ENCODE data around the gene TMEM63A. TPM values are rescaled to one million over a fixed set of nuclear protein-coding genes. Genes with fewer than 3 reads are reported as not detected.

TMEM63A gene
- polyA plus RNA-seq, 1 of the 3 experiments (the other 2 are of a cell fraction), result 13.5 TPM

DNA sequence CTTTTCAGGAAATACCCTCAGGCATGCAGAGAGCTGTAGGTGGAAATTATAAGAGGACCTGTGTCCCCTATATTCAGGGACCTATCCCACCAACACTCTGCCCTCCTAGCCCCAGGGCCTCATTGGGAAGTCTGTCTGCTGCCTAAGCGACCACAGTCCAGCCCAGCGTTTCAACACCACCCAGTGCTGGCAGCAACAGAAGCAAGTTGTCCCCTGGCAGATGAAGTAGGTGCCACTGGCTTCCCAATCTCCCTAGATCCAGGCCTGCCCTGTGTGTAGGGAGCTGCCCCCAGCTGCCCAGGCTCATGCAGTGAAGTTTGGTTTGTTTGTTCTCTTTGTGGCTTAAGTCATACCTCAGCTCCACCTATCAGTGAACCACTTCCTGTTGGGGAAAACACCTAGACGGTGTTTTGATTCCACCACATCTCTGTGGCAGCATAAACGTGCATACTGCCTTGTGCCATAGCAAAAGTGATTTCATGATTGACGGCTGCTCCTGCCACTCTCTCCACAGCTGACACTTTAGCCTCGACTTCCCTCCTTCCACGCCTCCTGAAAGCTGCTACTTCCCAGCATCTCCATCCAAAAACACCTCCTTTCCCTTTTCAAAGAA, 14.9 kb upstream of the TMEM63A start:
- no peak overlapping the region for H3K27ac ChIP-seq (ENCODE audit: low read depth in 2 of 2, low read length in 1 of 2)

DNA sequence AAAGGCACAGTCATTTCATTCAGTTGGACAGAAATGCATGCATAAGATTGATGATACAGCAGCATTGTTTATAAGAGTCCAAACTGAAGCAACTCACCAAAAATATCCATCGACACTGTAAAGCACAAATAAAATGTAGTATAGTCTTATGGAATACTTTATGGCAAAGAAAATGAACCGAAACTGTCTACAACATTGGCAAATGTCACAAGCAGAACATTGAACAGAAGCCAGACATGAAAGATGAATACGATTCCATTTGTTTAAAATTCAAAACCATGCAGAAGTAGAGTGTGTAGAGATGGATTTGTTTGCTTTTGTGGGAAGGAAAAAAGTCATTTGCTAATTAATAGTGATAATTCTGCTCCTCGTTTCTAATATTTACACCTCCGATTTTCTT, 14.3 kb upstream of the TMEM63A start:
- no peaks in the 10 kb centered on the region for H3K9me3 ChIP-seq
- H2AFZ ChIP-seq (ENCODE audit: low read depth), result no peak overlapping the region
- H3K4me2 ChIP-seq, result no peak overlapping the region
- ChIA-PET CTCF (interaction anchor here (0.6 kb wide), 1 partner anchor 115 kb away, joined by 3 read pairs; no protein-coding TSS in a partner anchor), POLR2A (no interaction called here)
- peaks cover 0 to 2% of the 10 kb centered on the region in 2 experiments; a peak in 1 of 4 replicates for H3K4me1 ChIP-seq (ENCODE audit: control insufficient read depth in 1 of 2, insufficient read depth in 2 of 2, low read depth in 1 of 2, low read length in 1 of 2)
- H3K9ac ChIP-seq, result no peak overlapping the region
- H4K20me1 ChIP-seq (ENCODE audit: insufficient read depth), result no peaks in the 10 kb centered on the region
- no peak overlapping the region for H3K27ac ChIP-seq (ENCODE audit: low read depth in 2 of 2, low read length in 1 of 2)
- no peaks in the 10 kb centered on the region for H3K27me3 ChIP-seq (ENCODE audit: insufficient read depth)
- 85% methylated on average over 5 of the region's 5 CpGs for WGBS (ENCODE audit: low lambda C conversion rate)
- no peak overlapping the region for H3K4me3 ChIP-seq (ENCODE audit: low read depth in 2 of 2, low read length in 1 of 2)
- DNase-seq, result no peak
- H3F3A ChIP-seq (replicated peaks; ENCODE audit: insufficient read depth), result no peaks in the 10 kb centered on the region
- no peaks in the 10 kb centered on the region for H3K9me2 ChIP-seq
- no peaks in the 10 kb centered on the region for H3K36me3 ChIP-seq (replicated peaks in 1 of 2; ENCODE audit: control insufficient read depth in 1 of 2, insufficient read depth in 2 of 2, low read length in 1 of 2)
- H3K79me2 ChIP-seq (ENCODE audit: insufficient read depth), result no peaks in the 10 kb centered on the region
- TF ChIP-seq, protein P1, sequence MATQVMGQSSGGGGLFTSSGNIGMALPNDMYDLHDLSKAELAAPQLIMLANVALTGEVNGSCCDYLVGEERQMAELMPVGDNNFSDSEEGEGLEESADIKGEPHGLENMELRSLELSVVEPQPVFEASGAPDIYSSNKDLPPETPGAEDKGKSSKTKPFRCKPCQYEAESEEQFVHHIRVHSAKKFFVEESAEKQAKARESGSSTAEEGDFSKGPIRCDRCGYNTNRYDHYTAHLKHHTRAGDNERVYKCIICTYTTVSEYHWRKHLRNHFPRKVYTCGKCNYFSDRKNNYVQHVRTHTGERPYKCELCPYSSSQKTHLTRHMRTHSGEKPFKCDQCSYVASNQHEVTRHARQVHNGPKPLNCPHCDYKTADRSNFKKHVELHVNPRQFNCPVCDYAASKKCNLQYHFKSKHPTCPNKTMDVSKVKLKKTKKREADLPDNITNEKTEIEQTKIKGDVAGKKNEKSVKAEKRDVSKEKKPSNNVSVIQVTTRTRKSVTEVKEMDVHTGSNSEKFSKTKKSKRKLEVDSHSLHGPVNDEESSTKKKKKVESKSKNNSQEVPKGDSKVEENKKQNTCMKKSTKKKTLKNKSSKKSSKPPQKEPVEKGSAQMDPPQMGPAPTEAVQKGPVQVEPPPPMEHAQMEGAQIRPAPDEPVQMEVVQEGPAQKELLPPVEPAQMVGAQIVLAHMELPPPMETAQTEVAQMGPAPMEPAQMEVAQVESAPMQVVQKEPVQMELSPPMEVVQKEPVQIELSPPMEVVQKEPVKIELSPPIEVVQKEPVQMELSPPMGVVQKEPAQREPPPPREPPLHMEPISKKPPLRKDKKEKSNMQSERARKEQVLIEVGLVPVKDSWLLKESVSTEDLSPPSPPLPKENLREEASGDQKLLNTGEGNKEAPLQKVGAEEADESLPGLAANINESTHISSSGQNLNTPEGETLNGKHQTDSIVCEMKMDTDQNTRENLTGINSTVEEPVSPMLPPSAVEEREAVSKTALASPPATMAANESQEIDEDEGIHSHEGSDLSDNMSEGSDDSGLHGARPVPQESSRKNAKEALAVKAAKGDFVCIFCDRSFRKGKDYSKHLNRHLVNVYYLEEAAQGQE (IDR thresholded peaks at IDR 0.05; ENCODE audit: low read depth, low read length), result no peak
- TF ChIP-seq EZH2phosphoT487 (IDR thresholded peaks at IDR 0.05; ENCODE audit: borderline replicate concordance, low read depth) (no peak), YY1 (IDR thresholded peaks at IDR 0.05; ENCODE audit: low read depth) (no peak), SIN3A (IDR thresholded peaks at IDR 0.05; ENCODE audit: borderline replicate concordance, low read depth, low read length) (no peak), JUND (IDR thresholded peaks at IDR 0.05) (no peak), GABPA (IDR thresholded peaks at IDR 0.05; ENCODE audit: low read depth) (no peak), GATA2 (CRISPR knock-in tag; IDR thresholded peaks at IDR 0.05) (no peak), MXI1 (IDR thresholded peaks at IDR 0.05; ENCODE audit: low read depth, low read length) (no peak), CHD2 (IDR thresholded peaks at IDR 0.05; ENCODE audit: low read length, partially characterized antibody) (no peak), TAF1 (IDR thresholded peaks at IDR 0.05; ENCODE audit: borderline replicate concordance, low read depth, low read length) (no peak), TEAD4 (IDR thresholded peaks at IDR 0.05; ENCODE audit: borderline replicate concordance, insufficient read depth) (no peak), ELF1 (IDR thresholded peaks at IDR 0.05) (no peak), FOXM1 (IDR thresholded peaks at IDR 0.05; ENCODE audit: low read depth) (no peak), POLR2AphosphoS5 (IDR thresholded peaks at IDR 0.05; ENCODE audit: low read depth, low read length) (no peak)
- TF ChIP-seq, protein P2, sequence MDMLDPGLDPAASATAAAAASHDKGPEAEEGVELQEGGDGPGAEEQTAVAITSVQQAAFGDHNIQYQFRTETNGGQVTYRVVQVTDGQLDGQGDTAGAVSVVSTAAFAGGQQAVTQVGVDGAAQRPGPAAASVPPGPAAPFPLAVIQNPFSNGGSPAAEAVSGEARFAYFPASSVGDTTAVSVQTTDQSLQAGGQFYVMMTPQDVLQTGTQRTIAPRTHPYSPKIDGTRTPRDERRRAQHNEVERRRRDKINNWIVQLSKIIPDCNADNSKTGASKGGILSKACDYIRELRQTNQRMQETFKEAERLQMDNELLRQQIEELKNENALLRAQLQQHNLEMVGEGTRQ (IDR thresholded peaks at IDR 0.05; ENCODE audit: borderline replicate concordance, low read depth, low read length), result no peak
- TF ChIP-seq, protein P3, sequence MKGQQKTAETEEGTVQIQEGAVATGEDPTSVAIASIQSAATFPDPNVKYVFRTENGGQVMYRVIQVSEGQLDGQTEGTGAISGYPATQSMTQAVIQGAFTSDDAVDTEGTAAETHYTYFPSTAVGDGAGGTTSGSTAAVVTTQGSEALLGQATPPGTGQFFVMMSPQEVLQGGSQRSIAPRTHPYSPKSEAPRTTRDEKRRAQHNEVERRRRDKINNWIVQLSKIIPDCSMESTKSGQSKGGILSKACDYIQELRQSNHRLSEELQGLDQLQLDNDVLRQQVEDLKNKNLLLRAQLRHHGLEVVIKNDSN (IDR thresholded peaks at IDR 0.05; ENCODE audit: borderline replicate concordance, low read depth), result no peak
- TF ChIP-seq, protein P4, sequence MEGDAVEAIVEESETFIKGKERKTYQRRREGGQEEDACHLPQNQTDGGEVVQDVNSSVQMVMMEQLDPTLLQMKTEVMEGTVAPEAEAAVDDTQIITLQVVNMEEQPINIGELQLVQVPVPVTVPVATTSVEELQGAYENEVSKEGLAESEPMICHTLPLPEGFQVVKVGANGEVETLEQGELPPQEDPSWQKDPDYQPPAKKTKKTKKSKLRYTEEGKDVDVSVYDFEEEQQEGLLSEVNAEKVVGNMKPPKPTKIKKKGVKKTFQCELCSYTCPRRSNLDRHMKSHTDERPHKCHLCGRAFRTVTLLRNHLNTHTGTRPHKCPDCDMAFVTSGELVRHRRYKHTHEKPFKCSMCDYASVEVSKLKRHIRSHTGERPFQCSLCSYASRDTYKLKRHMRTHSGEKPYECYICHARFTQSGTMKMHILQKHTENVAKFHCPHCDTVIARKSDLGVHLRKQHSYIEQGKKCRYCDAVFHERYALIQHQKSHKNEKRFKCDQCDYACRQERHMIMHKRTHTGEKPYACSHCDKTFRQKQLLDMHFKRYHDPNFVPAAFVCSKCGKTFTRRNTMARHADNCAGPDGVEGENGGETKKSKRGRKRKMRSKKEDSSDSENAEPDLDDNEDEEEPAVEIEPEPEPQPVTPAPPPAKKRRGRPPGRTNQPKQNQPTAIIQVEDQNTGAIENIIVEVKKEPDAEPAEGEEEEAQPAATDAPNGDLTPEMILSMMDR (IDR thresholded peaks at IDR 0.05), result no peak
- TF ChIP-seq, protein P5, sequence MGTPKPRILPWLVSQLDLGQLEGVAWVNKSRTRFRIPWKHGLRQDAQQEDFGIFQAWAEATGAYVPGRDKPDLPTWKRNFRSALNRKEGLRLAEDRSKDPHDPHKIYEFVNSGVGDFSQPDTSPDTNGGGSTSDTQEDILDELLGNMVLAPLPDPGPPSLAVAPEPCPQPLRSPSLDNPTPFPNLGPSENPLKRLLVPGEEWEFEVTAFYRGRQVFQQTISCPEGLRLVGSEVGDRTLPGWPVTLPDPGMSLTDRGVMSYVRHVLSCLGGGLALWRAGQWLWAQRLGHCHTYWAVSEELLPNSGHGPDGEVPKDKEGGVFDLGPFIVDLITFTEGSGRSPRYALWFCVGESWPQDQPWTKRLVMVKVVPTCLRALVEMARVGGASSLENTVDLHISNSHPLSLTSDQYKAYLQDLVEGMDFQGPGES (IDR thresholded peaks at IDR 0.05; ENCODE audit: low read depth, low read length), result no peak

More for the DNA sequence above, 14.9 kb upstream of the TMEM63A start:
- TF ChIP-seq RFX5 (IDR thresholded peaks at IDR 0.05; ENCODE audit: low read length) (no peak), SMC3 (IDR thresholded peaks at IDR 0.05; ENCODE audit: low read depth, low read length) (no peak), TCF12 (IDR thresholded peaks at IDR 0.05) (no peak), RXRA (IDR thresholded peaks at IDR 0.05; ENCODE audit: borderline replicate concordance, low read depth) (no peak)
- no peaks in the 10 kb centered on the region for H3K36me3 ChIP-seq (replicated peaks in 1 of 2; ENCODE audit: control insufficient read depth in 1 of 2, insufficient read depth in 2 of 2, low read length in 1 of 2)
- no peaks in the 10 kb centered on the region for H3K79me2 ChIP-seq (ENCODE audit: insufficient read depth)
- 68% methylated on average over 7 of the region's 7 CpGs for WGBS (ENCODE audit: low lambda C conversion rate)
- no peak overlapping the region for H3K9ac ChIP-seq
- no peaks in the 10 kb centered on the region for H3F3A ChIP-seq (replicated peaks; ENCODE audit: insufficient read depth)
- H3K9me3 ChIP-seq, result no peaks in the 10 kb centered on the region
- ChIA-PET POLR2A (no interaction called here), CTCF (interaction anchor here (0.6 kb wide), 1 partner anchor 116 kb away, joined by 3 read pairs; no protein-coding TSS in a partner anchor)
- DNase-seq, result no peak
- H3K27me3 ChIP-seq (ENCODE audit: insufficient read depth), result no peaks in the 10 kb centered on the region
- no peaks in the 10 kb centered on the region for H4K20me1 ChIP-seq (ENCODE audit: insufficient read depth)
- no peaks in the 10 kb centered on the region for H3K9me2 ChIP-seq
- no peak overlapping the region for H2AFZ ChIP-seq (ENCODE audit: low read depth)
- H3K4me3 ChIP-seq (ENCODE audit: low read depth in 2 of 2, low read length in 1 of 2), result no peak overlapping the region
- H3K4me1 ChIP-seq (ENCODE audit: control insufficient read depth in 1 of 2, insufficient read depth in 2 of 2, low read depth in 1 of 2, low read length in 1 of 2), result peaks cover 0 to 2% of the 10 kb centered on the region in 2 experiments; a peak in 1 of 4 replicates
- no peak overlapping the region for H3K4me2 ChIP-seq

All from SK-N-SH (cell line).